Stimulated activated CD4-positive, alpha-beta T cell treated with anti-CD3 and anti-CD28 coated beads, Interleukin-2, amount 100 ng/mL, for 48 hours (primary cell): ENCODE measurements around the gene FOXJ3.

Source experiments
- DNase-seq, 2 donors: peaks; one replicate each; pipeline ENCODE4 v3.0.0-alpha.2; 2020

The FOXJ3 gene

DNA sequence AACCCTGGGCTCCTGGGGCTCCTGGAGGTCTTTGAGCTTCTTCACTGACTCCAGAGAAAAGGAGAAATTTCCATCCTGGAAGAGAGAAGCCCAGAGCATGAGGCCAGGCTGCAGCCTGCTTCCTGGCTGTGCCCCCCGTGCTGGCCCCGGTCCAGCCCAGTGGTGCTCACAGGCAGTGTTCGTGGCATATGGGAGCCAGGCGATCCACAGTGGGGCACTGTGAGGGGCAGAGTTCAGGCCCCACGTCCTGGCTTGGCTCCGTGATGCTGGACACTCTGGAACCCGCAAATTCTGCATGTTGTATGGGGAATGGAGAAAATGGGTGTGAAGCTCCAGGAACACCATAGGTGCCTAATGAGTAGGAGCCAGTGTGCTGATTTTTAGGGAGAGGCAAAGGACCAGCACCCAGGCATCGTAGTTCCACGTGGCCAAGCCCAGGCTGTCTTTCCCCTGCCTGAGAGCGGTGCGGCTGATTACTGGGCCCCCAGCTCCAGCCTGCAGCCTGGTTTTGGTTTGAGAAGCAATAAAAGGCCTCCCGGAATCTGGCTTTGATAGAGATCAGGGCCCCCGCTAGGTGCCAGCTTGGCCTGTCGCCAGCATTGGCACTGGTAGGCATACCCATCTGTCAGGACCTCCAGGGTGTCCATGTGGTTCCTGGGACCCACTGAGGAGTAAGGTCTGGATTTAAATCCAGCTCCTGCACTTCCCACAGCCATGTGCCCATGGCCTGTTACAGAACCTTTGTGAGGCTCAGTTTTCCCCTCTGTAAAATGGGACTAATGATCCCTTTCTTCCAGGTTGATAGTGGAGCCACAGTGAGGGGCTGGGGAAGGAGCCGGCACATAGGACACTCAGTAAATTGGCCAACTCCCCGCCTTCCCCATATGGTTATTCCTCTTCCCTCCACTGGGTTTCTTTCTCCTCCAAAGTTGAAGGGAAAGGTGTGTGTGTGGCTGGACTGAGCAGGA lies 171.2 kb downstream of the FOXJ3 start:
- DNase-seq: no peak

- no peak for DNase-seq
Measured at GRCh38 chr1:42163114-42163513, 171.9 kb downstream of the FOXJ3 start.

DNA sequence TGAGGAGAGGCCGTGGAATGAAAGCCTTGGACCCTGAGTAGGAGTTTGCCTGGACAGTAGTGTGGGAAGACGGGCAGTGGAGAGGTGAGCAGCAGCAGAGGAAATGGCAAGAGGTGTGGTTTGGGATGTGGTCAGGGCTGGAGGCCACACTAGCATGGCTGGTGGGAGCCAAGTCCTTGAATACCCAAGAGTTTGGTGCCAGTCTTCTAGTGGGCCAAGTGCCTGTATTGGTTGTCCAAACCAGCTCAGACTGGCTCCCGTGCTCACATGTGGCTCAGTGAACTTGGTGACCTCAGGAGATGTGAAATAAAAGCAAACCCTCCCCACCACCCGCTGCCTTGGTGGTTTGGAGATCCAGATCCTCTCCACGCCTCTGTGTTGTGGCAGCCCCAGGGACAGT lies 172.9 kb downstream of the FOXJ3 start:
- DNase-seq: no peak

DNA sequence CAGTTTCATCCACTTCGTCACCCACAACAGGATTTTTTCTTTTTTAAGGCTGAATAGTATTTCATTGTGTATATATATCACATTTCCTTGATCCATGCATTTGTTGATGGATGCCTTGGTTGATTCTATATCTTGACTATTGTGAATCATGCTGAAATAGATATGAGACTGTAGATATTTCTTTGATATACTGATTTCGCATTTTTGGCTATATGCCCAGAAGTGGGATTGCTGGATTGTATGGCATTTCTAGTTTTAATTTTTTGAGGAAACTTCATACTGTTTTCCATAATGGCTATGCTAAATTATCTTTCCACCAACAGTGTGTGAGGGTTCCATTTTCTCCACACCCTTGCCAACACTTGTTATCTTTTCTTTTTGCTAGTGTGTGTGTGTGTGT lies 176.8 kb downstream of the FOXJ3 start:
- no peak for DNase-seq

GRCh38 chr1:42157667-42158066 lies 177.4 kb downstream of the FOXJ3 start:
- DNase-seq: no peak

GRCh38 chr1:42155362-42155761 lies 179.7 kb downstream of the FOXJ3 start:
- no peak for DNase-seq

DNA sequence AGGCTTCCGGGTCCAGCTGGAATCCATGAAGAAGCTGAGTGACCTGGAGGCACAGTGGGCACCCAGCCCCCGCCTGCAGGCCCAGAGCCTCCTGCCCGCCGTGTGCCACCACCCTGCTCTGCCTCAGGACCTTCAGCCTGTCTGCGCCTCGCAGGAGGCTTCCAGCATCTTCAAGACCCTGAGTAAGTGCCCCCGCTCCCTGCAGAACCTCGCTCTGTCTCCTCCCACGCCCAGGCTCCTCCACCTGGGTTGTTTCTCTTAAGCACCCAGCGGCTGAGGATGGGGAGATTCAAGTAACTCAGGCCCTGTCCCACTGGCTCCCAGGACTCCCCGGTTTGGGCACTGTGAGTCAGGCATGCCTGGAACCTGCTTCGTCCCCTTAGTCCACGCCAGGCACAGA lies 180.3 kb downstream of the FOXJ3 start:
- DNase-seq: no peak

GRCh38 chr1:42153624-42154023 lies 181.4 kb downstream of the FOXJ3 start:
- no peak for DNase-seq

DNA sequence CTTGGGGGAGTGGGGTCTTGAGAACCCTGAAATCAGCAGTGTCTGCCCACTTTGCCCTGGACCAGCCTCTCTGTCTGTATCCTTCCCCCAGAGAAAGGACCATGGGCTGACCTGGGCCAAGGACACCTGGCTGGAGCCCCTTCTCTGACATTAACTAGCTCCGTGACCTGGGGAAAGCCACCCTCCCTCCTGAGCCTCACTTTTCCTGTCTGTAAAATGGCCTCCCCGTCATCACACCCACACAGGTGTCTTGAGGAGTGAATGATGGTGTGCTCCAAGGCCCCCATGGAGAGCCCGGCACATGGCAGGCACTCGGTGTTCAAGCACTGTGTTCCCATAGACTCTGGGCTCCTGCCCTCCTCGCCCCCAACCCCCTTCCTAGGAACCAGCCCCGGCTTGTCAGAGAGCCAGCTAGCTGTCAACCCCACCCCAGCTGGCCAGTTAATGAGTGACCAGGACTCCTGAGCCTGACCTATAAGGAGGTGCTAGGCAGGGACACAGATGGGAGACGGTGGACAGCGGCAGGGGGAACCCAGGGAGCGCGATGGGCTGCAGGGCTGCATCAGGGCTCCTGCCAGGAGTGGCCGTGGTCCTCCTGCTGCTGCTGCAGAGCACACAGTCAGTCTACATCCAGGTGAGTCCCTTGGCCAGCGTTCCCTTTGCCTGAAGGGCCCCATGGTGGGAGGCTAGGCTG lies 182.0 kb downstream of the FOXJ3 start, which contains the start of gene GUCA2B:
GUCA2B (plus strand) TSS at position 504 of the 694 bp plus-strand sequence; CDS start at position 545, 41 bp downstream.
- no peak for DNase-seq

DNA sequence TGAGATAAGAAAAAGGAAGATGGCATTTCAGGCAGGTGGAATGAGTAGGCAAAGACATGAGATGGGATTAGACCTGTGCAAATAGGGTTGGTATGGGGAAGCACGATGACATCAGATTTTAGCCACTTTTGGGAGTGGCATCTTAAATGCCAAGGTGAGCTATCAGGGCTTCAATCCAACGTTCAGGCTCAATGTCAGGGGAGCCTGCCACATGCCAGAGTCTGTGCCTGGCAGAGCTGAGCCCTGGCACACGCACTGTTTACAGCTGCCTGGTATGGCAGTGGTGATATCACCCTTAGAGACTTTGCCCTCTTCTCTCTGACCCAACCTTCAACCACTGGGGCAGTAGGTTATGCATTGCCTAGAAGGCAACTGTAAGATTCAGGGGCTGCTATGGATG lies 182.9 kb downstream of the FOXJ3 start:
- DNase-seq: no peak

GRCh38 chr1:42150651-42151050 lies 184.4 kb downstream of the FOXJ3 start:
- DNase-seq: no peak

DNA sequence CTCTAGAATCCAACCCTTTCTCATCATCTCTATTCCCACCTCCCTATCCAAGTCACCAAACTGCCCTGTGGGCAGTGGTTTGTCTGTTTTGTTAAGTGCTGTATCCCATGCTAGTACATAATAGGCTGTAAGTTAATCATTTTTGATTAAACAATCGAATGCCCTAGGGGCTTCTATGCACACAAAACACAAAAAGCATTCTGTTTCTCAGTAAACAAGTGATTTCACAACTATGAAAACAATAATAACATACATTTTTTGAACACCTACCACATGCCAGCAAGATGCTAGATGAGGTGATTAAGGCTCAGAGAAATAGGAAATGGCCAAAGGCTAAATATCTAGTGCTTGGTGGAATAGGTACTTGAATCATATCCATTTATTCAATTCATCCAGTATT lies 186.9 kb downstream of the FOXJ3 start:
- no peak for DNase-seq

DNA sequence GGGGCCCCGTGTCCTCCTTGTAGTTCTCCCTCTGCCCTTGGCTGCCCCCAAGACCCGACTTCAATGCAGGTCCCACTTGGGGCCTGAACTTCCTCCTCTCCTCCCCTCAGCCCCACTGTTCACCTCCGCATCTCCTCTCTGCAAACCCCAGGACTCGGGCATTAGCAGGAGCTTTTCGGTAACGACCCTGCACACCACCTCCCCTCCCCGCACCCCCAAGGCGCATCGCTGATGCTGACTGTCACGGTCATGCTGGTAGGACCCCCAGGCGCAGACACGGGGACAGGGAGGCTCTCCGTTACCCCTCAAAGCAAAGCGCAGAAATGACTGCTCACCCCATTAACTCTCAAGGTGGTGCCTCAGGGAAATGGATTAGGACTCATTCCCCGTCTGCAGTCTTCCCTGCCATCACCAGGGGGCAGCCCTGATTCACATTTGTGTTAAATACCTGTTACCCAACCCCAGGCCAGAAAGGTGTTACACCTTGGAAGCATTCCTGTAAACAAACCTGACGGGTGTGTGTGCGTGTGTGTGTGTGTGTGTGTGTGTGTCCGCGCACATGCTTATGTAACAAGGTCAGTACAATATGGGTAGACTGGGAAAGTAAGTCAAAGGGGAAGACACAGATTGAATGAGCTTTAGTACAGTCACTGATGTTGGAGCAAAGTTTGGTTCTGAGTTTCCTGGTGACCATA lies 188.3 kb downstream of the FOXJ3 start:
- DNase-seq: peak; percentile 66 to 67

- DNase-seq: no peak
Measured at GRCh38 chr1:42145764-42146625, 189.0 kb downstream of the FOXJ3 start.

DNA sequence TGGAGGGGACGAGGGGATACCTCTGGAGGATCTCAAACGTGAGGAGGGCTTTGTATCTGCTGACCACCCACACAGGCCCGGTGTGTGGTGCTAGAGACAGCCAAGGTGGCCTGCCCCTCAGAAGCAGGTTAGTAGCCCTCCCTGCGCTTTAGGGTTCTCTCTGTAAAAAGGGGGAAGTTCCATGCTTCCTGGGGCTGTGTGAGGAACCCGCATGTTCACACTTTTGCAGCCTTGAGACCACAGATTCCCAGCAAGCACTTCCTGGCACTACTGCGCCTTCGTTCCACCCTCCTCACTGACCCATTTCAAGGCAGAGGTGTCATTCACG lies 189.7 kb downstream of the FOXJ3 start:
- no peak for DNase-seq

- DNase-seq: no peak
Measured at GRCh38 chr1:42144711-42145388, 190.2 kb downstream of the FOXJ3 start.

- no peak for DNase-seq
Measured at GRCh38 chr1:42143896-42144710, 190.9 kb downstream of the FOXJ3 start.

- no peak for DNase-seq
Measured at GRCh38 chr1:42142894-42143675, 191.9 kb downstream of the FOXJ3 start.

- DNase-seq: no peak
Measured at GRCh38 chr1:42141978-42142377, 193.1 kb downstream of the FOXJ3 start.

- DNase-seq: no peak
Measured at GRCh38 chr1:42140191-42140590, 194.8 kb downstream of the FOXJ3 start.
